Measurements from ENCODE around the gene TMEM63C. TPM values are rescaled to one million over a fixed set of nuclear protein-coding genes. Genes with fewer than 3 reads are reported as not detected.

TMEM63C gene
- total and polyA plus RNA-seq, 2 experiments from 2014 or later = 4.9 to 9.7 TPM

GRCh38 chr14:77220246-77221017, 38.8 kb downstream of the TMEM63C start:
- Histone ChIP-seq H3K27ac (no peak overlapping the region), H4K20me1 (ENCODE audit: insufficient read depth, poor library complexity, severe bottlenecking) (no peaks in the 10 kb centered on the region), H2AFZ (no peak overlapping the region), H3K4me3 (no peak overlapping the region), H3K9me3 (ENCODE audit: low read depth) (no peaks in the 10 kb centered on the region), H3K4me2 (no peak overlapping the region), H3K79me2 (no peaks in the 10 kb centered on the region), H3K4me1 (ENCODE audit: insufficient read depth) (no peaks in the 10 kb centered on the region), H3K27me3 (no peaks in the 10 kb centered on the region), H3K36me3 (replicated peaks; ENCODE audit: insufficient read depth, low read depth) (no peaks in the 10 kb centered on the region), H3K9me2 (replicated peaks; ENCODE audit: insufficient read depth) (no peaks in the 10 kb centered on the region)
- TF ChIP-seq CTCF (IDR thresholded peaks at IDR 0.05; ENCODE audit: poor library complexity) (no peak), EZH2phosphoT487 (IDR thresholded peaks at IDR 0.05; ENCODE audit: low read depth, severe bottlenecking, unreplicated experiment) (no peak), EZH2 (IDR thresholded peaks at IDR 0.05; ENCODE audit: borderline replicate concordance) (no peak)
- 64% methylated on average over 11 of the region's 24 CpGs for WGBS (ENCODE audit: low lambda C conversion rate, missing lambda C conversion rate)
- no peak for DNase-seq (ENCODE audit: low spot score)

GRCh38 chr14:77221241-77221871, 39.8 kb downstream of the TMEM63C start:
- H3K9me3 ChIP-seq (ENCODE audit: low read depth) = no peaks in the 10 kb centered on the region

GRCh38 chr14:77222546-77223225, 41.1 kb downstream of the TMEM63C start:
- no peak for DNase-seq (ENCODE audit: low spot score)
- Histone ChIP-seq H3K4me1 (ENCODE audit: insufficient read depth) (no peaks in the 10 kb centered on the region), H3K4me2 (no peak overlapping the region), H3K27me3 (no peaks in the 10 kb centered on the region), H3K4me3 (no peak overlapping the region), H3K36me3 (replicated peaks; ENCODE audit: insufficient read depth, low read depth) (no peaks in the 10 kb centered on the region), H3K27ac (no peak overlapping the region), H3K9me3 (ENCODE audit: low read depth) (no peaks in the 10 kb centered on the region), H2AFZ (no peak overlapping the region), H3K79me2 (no peaks in the 10 kb centered on the region), H3K9me2 (replicated peaks; ENCODE audit: insufficient read depth) (no peaks in the 10 kb centered on the region), H4K20me1 (ENCODE audit: insufficient read depth, poor library complexity, severe bottlenecking) (no peaks in the 10 kb centered on the region)
- WGBS (ENCODE audit: low lambda C conversion rate, missing lambda C conversion rate) = 49% methylated on average over 10 of the region's 10 CpGs
- no peak for TF ChIP-seq CTCF (IDR thresholded peaks at IDR 0.05; ENCODE audit: poor library complexity)
- no peak for TF ChIP-seq EZH2 (IDR thresholded peaks at IDR 0.05; ENCODE audit: borderline replicate concordance)
- TF ChIP-seq EZH2phosphoT487 (IDR thresholded peaks at IDR 0.05; ENCODE audit: low read depth, severe bottlenecking, unreplicated experiment) = no peak

More at GRCh38 chr14:77221241-77221871, 39.8 kb downstream of the TMEM63C start:
- H3K79me2 ChIP-seq = no peaks in the 10 kb centered on the region
- H3K9me2 ChIP-seq (replicated peaks; ENCODE audit: insufficient read depth) = no peaks in the 10 kb centered on the region
- DNase-seq (ENCODE audit: low spot score) = no peak
- no peak overlapping the region for H3K27ac ChIP-seq
- H3K36me3 ChIP-seq (replicated peaks; ENCODE audit: insufficient read depth, low read depth) = no peaks in the 10 kb centered on the region
- 74% methylated on average over 7 of the region's 23 CpGs for WGBS (ENCODE audit: low lambda C conversion rate, missing lambda C conversion rate)
- no peaks in the 10 kb centered on the region for H3K4me1 ChIP-seq (ENCODE audit: insufficient read depth)
- H3K4me2 ChIP-seq = no peak overlapping the region
- no peaks in the 10 kb centered on the region for H4K20me1 ChIP-seq (ENCODE audit: insufficient read depth, poor library complexity, severe bottlenecking)
- H3K27me3 ChIP-seq = no peaks in the 10 kb centered on the region
- H3K4me3 ChIP-seq = no peak overlapping the region
- H2AFZ ChIP-seq = no peak overlapping the region
- no peak for TF ChIP-seq EZH2 (IDR thresholded peaks at IDR 0.05; ENCODE audit: borderline replicate concordance)
- no peak for TF ChIP-seq EZH2phosphoT487 (IDR thresholded peaks at IDR 0.05; ENCODE audit: low read depth, severe bottlenecking, unreplicated experiment)
- TF ChIP-seq CTCF (IDR thresholded peaks at IDR 0.05; ENCODE audit: poor library complexity) = no peak

Data from hepatocyte (in vitro differentiated cells).